ENCODE data around the gene OLFM4.

The OLFM4 gene

DNA sequence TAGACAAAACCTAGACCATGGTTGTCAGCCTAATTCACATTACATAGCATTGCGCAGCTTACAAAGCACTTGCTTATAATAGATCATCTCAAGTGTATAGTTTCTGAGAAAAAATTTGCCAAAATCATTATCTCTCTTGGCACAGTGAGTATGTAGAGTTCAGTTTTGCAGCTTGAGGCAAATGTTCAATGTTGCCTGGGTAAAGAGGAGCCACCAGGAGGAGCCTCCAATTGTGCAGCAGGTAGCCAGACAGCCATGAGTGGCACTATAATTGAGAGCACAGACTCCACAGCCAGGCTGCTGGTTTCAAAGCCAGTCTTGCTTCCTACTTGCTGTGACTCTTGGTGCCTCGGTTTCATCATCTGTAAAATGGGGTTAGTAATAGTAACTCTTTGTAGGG is 24.0 kb upstream of the OLFM4 start (continued):
- TF ChIP-seq, protein P1, sequence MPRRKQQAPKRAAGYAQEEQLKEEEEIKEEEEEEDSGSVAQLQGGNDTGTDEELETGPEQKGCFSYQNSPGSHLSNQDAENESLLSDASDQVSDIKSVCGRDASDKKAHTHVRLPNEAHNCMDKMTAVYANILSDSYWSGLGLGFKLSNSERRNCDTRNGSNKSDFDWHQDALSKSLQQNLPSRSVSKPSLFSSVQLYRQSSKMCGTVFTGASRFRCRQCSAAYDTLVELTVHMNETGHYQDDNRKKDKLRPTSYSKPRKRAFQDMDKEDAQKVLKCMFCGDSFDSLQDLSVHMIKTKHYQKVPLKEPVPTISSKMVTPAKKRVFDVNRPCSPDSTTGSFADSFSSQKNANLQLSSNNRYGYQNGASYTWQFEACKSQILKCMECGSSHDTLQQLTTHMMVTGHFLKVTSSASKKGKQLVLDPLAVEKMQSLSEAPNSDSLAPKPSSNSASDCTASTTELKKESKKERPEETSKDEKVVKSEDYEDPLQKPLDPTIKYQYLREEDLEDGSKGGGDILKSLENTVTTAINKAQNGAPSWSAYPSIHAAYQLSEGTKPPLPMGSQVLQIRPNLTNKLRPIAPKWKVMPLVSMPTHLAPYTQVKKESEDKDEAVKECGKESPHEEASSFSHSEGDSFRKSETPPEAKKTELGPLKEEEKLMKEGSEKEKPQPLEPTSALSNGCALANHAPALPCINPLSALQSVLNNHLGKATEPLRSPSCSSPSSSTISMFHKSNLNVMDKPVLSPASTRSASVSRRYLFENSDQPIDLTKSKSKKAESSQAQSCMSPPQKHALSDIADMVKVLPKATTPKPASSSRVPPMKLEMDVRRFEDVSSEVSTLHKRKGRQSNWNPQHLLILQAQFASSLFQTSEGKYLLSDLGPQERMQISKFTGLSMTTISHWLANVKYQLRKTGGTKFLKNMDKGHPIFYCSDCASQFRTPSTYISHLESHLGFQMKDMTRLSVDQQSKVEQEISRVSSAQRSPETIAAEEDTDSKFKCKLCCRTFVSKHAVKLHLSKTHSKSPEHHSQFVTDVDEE (CRISPR knock-in tag; IDR thresholded peaks at IDR 0.05), result no peak
- TF ChIP-seq, protein P2, sequence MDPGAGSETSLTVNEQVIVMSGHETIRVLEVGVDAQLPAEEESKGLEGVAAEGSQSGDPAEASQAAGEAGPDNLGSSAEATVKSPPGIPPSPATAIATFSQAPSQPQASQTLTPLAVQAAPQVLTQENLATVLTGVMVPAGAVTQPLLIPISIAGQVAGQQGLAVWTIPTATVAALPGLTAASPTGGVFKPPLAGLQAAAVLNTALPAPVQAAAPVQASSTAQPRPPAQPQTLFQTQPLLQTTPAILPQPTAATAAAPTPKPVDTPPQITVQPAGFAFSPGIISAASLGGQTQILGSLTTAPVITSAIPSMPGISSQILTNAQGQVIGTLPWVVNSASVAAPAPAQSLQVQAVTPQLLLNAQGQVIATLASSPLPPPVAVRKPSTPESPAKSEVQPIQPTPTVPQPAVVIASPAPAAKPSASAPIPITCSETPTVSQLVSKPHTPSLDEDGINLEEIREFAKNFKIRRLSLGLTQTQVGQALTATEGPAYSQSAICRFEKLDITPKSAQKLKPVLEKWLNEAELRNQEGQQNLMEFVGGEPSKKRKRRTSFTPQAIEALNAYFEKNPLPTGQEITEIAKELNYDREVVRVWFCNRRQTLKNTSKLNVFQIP (CRISPR knock-in tag; IDR thresholded peaks at IDR 0.05; ENCODE audit: borderline replicate concordance, low read depth), result no peak

DNA sequence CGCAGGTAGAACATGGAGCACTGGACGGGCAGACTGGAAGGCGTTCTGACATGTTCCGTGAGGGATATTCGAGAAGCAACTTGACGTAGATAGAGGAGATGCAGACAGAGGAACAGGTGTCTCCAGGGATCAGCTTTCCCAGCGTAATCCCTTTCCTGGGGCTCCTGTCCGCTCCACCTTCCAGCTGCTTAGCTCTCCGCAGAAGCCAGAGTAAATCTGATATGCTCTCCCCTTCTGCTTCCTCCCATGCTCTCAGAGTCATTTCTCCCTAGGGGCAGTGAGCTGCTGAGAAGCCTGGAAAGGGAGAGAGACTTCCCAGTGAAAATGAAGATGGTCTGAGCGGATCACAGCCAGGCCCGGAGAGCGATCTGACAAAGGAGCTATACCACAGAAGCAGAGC is 23.0 kb upstream of the OLFM4 start:
- no peak for ATAC-seq
- TF ChIP-seq, protein P2 (CRISPR knock-in tag; IDR thresholded peaks at IDR 0.05; ENCODE audit: borderline replicate concordance, low read depth), result no peak
- TF ChIP-seq TOX (CRISPR knock-in tag; IDR thresholded peaks at IDR 0.05; ENCODE audit: borderline replicate concordance) (no peak), BACH2 (CRISPR knock-in tag; IDR thresholded peaks at IDR 0.05; ENCODE audit: borderline replicate concordance) (no peak), ZNF565 (CRISPR knock-in tag; conservative IDR thresholded peaks at IDR 0.05; ENCODE audit: low read depth) (no peak), GLIS3 (CRISPR knock-in tag; IDR thresholded peaks at IDR 0.05) (no peak), ZNF70 (CRISPR knock-in tag; IDR thresholded peaks at IDR 0.05) (no peak), ZC3H10 (CRISPR knock-in tag; IDR thresholded peaks at IDR 0.05) (no peak), OSR1 (CRISPR knock-in tag; IDR thresholded peaks at IDR 0.05) (no peak), TCF4 (CRISPR knock-in tag; IDR thresholded peaks at IDR 0.05; ENCODE audit: borderline replicate concordance) (no peak), ARNTL (CRISPR knock-in tag; IDR thresholded peaks at IDR 0.05; ENCODE audit: borderline replicate concordance, low read depth) (no peak), PPARA (CRISPR knock-in tag; IDR thresholded peaks at IDR 0.05; ENCODE audit: borderline replicate concordance) (no peak)
- TF ChIP-seq, protein P3, sequence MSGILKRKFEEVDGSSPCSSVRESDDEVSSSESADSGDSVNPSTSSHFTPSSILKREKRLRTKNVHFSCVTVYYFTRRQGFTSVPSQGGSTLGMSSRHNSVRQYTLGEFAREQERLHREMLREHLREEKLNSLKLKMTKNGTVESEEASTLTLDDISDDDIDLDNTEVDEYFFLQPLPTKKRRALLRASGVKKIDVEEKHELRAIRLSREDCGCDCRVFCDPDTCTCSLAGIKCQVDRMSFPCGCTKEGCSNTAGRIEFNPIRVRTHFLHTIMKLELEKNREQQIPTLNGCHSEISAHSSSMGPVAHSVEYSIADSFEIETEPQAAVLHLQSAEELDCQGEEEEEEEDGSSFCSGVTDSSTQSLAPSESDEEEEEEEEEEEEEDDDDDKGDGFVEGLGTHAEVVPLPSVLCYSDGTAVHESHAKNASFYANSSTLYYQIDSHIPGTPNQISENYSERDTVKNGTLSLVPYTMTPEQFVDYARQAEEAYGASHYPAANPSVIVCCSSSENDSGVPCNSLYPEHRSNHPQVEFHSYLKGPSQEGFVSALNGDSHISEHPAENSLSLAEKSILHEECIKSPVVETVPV (CRISPR knock-in tag; IDR thresholded peaks at IDR 0.05), result no peak

DNA sequence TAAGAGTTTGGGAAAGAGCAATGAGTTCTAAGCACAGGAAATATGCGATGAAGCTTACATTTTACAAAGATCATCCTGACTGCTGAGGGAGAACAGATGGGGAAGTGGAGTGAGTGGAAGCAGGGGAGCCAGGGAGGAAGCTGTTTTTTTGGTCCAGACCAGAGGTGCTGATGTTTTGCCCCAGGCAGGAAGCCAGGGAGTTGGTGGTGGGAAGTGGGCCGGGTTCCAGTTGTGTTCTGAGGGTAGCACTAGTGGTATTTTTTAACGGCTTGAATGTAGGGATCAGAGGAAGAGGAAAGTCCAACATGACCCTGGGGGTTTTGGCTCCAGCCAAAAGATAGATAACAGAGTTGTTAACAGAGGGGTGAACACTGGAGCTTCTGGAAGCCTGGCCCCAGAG is 20.7 kb upstream of the OLFM4 start:
- no peak for TF ChIP-seq ISL1 (CRISPR knock-in tag; IDR thresholded peaks at IDR 0.05)
- ATAC-seq, result no peak

DNA sequence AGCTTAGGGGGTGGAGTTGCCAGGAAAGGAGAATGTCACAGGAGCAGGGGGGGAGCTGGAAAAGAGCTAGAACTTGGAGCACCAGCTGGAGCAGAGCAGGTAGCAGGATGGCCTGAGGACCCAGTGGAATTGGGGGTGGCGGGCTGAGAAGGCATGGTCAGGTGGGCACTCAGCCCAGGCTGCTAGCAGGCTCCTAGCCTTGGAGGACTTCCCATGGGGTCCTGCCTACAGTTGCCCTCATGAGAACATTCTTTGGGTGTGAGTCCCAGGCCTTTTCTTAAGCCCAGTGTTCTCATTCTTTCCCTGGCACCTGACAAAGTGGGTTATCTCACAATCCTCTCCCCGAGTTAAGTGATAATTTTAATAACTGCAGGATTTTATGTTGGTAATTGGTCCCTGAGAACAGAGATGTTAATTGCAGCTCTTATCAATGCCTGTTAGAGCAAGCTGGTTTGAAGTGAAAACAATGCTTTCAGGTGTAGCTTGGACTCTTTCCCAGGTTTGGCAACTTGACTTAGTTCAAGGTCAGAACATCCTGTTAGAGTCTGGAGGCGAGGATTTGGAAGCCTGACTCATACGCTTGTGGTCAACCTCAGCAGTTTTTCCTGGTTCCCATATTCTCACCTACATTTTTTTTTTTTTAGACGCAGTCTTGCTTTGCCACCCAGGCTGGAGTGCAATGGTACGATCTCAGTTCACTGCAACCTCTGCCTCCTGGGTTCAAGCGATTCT is 18.1 kb upstream of the OLFM4 start:
- ATAC-seq, result no peak
- TF ChIP-seq, protein P4, sequence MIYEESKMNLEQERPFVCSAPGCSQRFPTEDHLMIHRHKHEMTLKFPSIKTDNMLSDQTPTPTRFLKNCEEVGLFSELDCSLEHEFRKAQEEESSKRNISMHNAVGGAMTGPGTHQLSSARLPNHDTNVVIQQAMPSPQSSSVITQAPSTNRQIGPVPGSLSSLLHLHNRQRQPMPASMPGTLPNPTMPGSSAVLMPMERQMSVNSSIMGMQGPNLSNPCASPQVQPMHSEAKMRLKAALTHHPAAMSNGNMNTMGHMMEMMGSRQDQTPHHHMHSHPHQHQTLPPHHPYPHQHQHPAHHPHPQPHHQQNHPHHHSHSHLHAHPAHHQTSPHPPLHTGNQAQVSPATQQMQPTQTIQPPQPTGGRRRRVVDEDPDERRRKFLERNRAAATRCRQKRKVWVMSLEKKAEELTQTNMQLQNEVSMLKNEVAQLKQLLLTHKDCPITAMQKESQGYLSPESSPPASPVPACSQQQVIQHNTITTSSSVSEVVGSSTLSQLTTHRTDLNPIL (CRISPR knock-in tag; IDR thresholded peaks at IDR 0.05; ENCODE audit: low read depth), result no peak
- TF ChIP-seq ZNF8 (CRISPR knock-in tag; IDR thresholded peaks at IDR 0.05) (no peak), ZFP3 (CRISPR knock-in tag; IDR thresholded peaks at IDR 0.05) (no peak), SNAI2 (CRISPR knock-in tag; IDR thresholded peaks at IDR 0.05) (no peak), ZFP30 (CRISPR knock-in tag; IDR thresholded peaks at IDR 0.05) (no peak), ZNF565 (CRISPR knock-in tag; conservative IDR thresholded peaks at IDR 0.05; ENCODE audit: low read depth) (no peak), ZNF70 (CRISPR knock-in tag; IDR thresholded peaks at IDR 0.05) (no peak), RARB (CRISPR knock-in tag; IDR thresholded peaks at IDR 0.05) (no peak), ZC3H10 (CRISPR knock-in tag; IDR thresholded peaks at IDR 0.05) (no peak), ISL1 (CRISPR knock-in tag; IDR thresholded peaks at IDR 0.05) (no peak), ESRRG (CRISPR knock-in tag; IDR thresholded peaks at IDR 0.05) (no peak)
- TF ChIP-seq, protein P3 (CRISPR knock-in tag; IDR thresholded peaks at IDR 0.05), result no peak
- TF ChIP-seq, protein P2 (CRISPR knock-in tag; IDR thresholded peaks at IDR 0.05; ENCODE audit: borderline replicate concordance, low read depth), result no peak
- TF ChIP-seq, protein P5, sequence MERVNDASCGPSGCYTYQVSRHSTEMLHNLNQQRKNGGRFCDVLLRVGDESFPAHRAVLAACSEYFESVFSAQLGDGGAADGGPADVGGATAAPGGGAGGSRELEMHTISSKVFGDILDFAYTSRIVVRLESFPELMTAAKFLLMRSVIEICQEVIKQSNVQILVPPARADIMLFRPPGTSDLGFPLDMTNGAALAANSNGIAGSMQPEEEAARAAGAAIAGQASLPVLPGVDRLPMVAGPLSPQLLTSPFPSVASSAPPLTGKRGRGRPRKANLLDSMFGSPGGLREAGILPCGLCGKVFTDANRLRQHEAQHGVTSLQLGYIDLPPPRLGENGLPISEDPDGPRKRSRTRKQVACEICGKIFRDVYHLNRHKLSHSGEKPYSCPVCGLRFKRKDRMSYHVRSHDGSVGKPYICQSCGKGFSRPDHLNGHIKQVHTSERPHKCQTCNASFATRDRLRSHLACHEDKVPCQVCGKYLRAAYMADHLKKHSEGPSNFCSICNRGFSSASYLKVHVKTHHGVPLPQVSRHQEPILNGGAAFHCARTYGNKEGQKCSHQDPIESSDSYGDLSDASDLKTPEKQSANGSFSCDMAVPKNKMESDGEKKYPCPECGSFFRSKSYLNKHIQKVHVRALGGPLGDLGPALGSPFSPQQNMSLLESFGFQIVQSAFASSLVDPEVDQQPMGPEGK (CRISPR knock-in tag; IDR thresholded peaks at IDR 0.05; ENCODE audit: borderline replicate concordance), result no peak

All from SK-N-SH treated with all-trans-retinoic acid at 6 μM for 48 hours (cell line).